ENCODE data around the gene RGN. TPM values are rescaled to one million over a fixed set of nuclear protein-coding genes. Genes with fewer than 3 reads are reported as not detected.

The RGN gene
- total RNA-seq, 1 donor from 2014 or later, result 15.4 TPM

- no peaks in the 10 kb centered on the region for H3K4me1 ChIP-seq
- no peaks in the 10 kb centered on the region for H3K36me3 ChIP-seq
- no peak overlapping the region for H3K27ac ChIP-seq
- DNase-seq (no peak), ATAC-seq (no peak)
- no peaks in the 10 kb centered on the region for H3K27me3 ChIP-seq
- TF ChIP-seq, protein P1, sequence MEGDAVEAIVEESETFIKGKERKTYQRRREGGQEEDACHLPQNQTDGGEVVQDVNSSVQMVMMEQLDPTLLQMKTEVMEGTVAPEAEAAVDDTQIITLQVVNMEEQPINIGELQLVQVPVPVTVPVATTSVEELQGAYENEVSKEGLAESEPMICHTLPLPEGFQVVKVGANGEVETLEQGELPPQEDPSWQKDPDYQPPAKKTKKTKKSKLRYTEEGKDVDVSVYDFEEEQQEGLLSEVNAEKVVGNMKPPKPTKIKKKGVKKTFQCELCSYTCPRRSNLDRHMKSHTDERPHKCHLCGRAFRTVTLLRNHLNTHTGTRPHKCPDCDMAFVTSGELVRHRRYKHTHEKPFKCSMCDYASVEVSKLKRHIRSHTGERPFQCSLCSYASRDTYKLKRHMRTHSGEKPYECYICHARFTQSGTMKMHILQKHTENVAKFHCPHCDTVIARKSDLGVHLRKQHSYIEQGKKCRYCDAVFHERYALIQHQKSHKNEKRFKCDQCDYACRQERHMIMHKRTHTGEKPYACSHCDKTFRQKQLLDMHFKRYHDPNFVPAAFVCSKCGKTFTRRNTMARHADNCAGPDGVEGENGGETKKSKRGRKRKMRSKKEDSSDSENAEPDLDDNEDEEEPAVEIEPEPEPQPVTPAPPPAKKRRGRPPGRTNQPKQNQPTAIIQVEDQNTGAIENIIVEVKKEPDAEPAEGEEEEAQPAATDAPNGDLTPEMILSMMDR (IDR thresholded peaks at IDR 0.05), result no peak
- intact Hi-C loops (cut with DNase I), result no loop called here
- H3K9me3 ChIP-seq, result no peaks in the 10 kb centered on the region
- H3K4me3 ChIP-seq, result no peak overlapping the region
Measured at GRCh38 chrX:47080915-47081236, 2.6 kb downstream of the RGN start.

GRCh38 chrX:47091149-47091775, 13.0 kb downstream of the RGN start:
- ATAC-seq (peak; percentile 41), DNase-seq (no peak)
- Histone ChIP-seq H3K4me1 (no peaks in the 10 kb centered on the region), H3K4me3 (no peak overlapping the region), H3K36me3 (no peaks in the 10 kb centered on the region), H3K27me3 (no peaks in the 10 kb centered on the region), H3K27ac (peak overlapping the region; percentile 30), H3K9me3 (no peaks in the 10 kb centered on the region)
- intact Hi-C loops (cut with DNase I), result no loop called here
- TF ChIP-seq, protein P1 (IDR thresholded peaks at IDR 0.05), result no peak

GRCh38 chrX:47093248-47093647, 15.0 kb downstream of the RGN start:
- H3K36me3 ChIP-seq, result no peaks in the 10 kb centered on the region
- TF ChIP-seq, protein P1 (IDR thresholded peaks at IDR 0.05), result peak; percentile 46
- H3K27ac ChIP-seq, result no peak overlapping the region
- no peaks in the 10 kb centered on the region for H3K4me1 ChIP-seq
- intact Hi-C loops (cut with DNase I), result no loop called here
- H3K27me3 ChIP-seq, result no peaks in the 10 kb centered on the region
- ATAC-seq, result no peak
- H3K4me3 ChIP-seq, result no peak overlapping the region
- no peaks in the 10 kb centered on the region for H3K9me3 ChIP-seq
- DNase-seq, result no peak

DNA sequence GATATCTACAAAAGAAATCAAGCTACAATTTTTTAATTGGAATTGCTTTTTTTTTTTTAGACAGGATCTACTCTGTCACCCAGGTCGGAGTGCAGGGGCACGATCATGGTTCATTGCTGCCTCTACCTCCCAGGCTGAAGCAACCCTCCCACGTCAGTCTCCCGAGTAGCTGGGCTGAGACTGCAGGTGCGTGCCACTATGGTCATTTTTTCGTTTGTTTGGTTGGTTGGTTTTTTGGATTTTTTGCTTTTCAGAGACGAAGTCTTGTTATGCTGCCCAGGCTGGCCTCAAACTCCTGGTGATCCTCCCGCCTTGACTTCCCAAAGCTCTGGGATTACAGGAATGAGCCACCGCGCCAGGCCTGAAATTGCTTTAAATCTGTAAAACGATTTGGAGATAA, 15.6 kb downstream of the RGN start:
- no peaks in the 10 kb centered on the region for H3K9me3 ChIP-seq
- intact Hi-C loops (cut with DNase I), result no loop called here
- TF ChIP-seq, protein P1 (IDR thresholded peaks at IDR 0.05), result no peak
- no peaks in the 10 kb centered on the region for H3K36me3 ChIP-seq
- DNase-seq, result no peak
- H3K27me3 ChIP-seq, result no peaks in the 10 kb centered on the region
- no peaks in the 10 kb centered on the region for H3K4me1 ChIP-seq
- H3K4me3 ChIP-seq, result no peak overlapping the region
- no peak overlapping the region for H3K27ac ChIP-seq
- ATAC-seq, result no peak

GRCh38 chrX:47097018-47097417, 18.8 kb downstream of the RGN start:
- H3K9me3 ChIP-seq, result no peaks in the 10 kb centered on the region
- H3K27ac ChIP-seq, result no peak overlapping the region
- TF ChIP-seq, protein P1 (IDR thresholded peaks at IDR 0.05), result no peak
- DNase-seq, result no peak
- intact Hi-C loops (cut with DNase I), result no loop called here
- no peaks in the 10 kb centered on the region for H3K4me1 ChIP-seq
- no peaks in the 10 kb centered on the region for H3K36me3 ChIP-seq
- no peaks in the 10 kb centered on the region for H3K27me3 ChIP-seq
- no peak for ATAC-seq
- no peak overlapping the region for H3K4me3 ChIP-seq
